Activated naive CD4-positive, alpha-beta T cell treated with anti-CD3 and anti-CD28 coated beads, Interleukin-2, amount 10 ng/mL, durations not matched to agents 7 days and 5 days (primary cell): ENCODE data around the gene GNPTAB.

Experiments used
- CTCF ChIA-PET: fragments of 350-600 bp; sonication (Branson Sonifier 250); formaldehyde crosslinking; loops from one replicate; lab custom pipeline; 2021; ENCODE audit warnings: antibody characterized with exemption; lab: Charles Lee
- DNase-seq: peaks from one replicate; pipeline ENCODE4 v3.0.0-alpha.2; 2020
- H3K27ac Mint-ChIP-seq: one replicate; pipeline ENCODE4 v1.8.0; 2021; ENCODE audit warnings: mild to moderate bottlenecking, moderate library complexity, mixed read lengths
- H3K27me3 Mint-ChIP-seq: one replicate; pipeline ENCODE4 v1.8.0; 2021; ENCODE audit warnings: mild to moderate bottlenecking, mixed read lengths
- H3K36me3 Mint-ChIP-seq: one replicate; pipeline ENCODE4 v1.8.0; 2021; ENCODE audit warnings: mixed read lengths
- H3K4me1 Mint-ChIP-seq: one replicate; pipeline ENCODE4 v1.8.0; 2021; ENCODE audit warnings: mixed read lengths
- H3K4me3 Mint-ChIP-seq: one replicate; pipeline ENCODE4 v1.8.0; 2021; ENCODE audit warnings: mild to moderate bottlenecking, moderate library complexity, mixed read lengths
- H3K9me3 Mint-ChIP-seq: one replicate; pipeline ENCODE4 v1.8.0; 2021; ENCODE audit warnings: mixed read lengths

Gene GNPTAB

GRCh38 chr12:101809208-101809607 is 21.6 kb downstream of the GNPTAB start:
- H3K27me3 Mint-ChIP-seq: no peaks in the 10 kb centered on the region
- no peak for DNase-seq
- CTCF ChIA-PET: interaction anchor here (1.4 kb wide), 1 partner anchor 15 kb away, joined by 3 read pairs; no protein-coding TSS in a partner anchor
- no peak overlapping the region for H3K27ac Mint-ChIP-seq
- H3K36me3 Mint-ChIP-seq: peaks cover 20% of the 10 kb centered on the region
- peaks cover 25% of the 10 kb centered on the region for H3K4me1 Mint-ChIP-seq
- H3K9me3 Mint-ChIP-seq: no peaks in the 10 kb centered on the region
- H3K4me3 Mint-ChIP-seq: no peak overlapping the region

- CTCF ChIA-PET: interaction anchor here (0.9 to 1.5 kb wide), 2 partner anchors 18 to 22 kb away, joined by 3 to 4 read pairs; no protein-coding TSS in a partner anchor
- Mint-ChIP-seq H3K27ac (no peak overlapping the region), H3K4me1 (peaks cover 28% of the 10 kb centered on the region), H3K36me3 (peaks cover 15% of the 10 kb centered on the region), H3K9me3 (no peaks in the 10 kb centered on the region), H3K27me3 (no peaks in the 10 kb centered on the region), H3K4me3 (no peak overlapping the region)
- DNase-seq: no peak
These were observed 24.5 kb downstream of the GNPTAB start for GRCh38 chr12:101806265-101806664.

- H3K27ac Mint-ChIP-seq: no peak overlapping the region
- no peaks in the 10 kb centered on the region for H3K9me3 Mint-ChIP-seq
- DNase-seq: no peak
- H3K4me3 Mint-ChIP-seq: no peak overlapping the region
- H3K4me1 Mint-ChIP-seq: peaks cover 33% of the 10 kb centered on the region
- CTCF ChIA-PET: no interaction called here
- H3K36me3 Mint-ChIP-seq: peaks cover 14% of the 10 kb centered on the region
- no peaks in the 10 kb centered on the region for H3K27me3 Mint-ChIP-seq
These were observed 26.4 kb downstream of the GNPTAB start for GRCh38 chr12:101804409-101804808.

GRCh38 chr12:101803978-101804377 is 26.8 kb downstream of the GNPTAB start:
- H3K9me3 Mint-ChIP-seq: no peaks in the 10 kb centered on the region
- peaks cover 14% of the 10 kb centered on the region for H3K36me3 Mint-ChIP-seq
- no peak overlapping the region for H3K4me3 Mint-ChIP-seq
- peak overlapping the region; percentile 65 for H3K27ac Mint-ChIP-seq
- CTCF ChIA-PET: interaction anchor here (1.2 kb wide), 1 partner anchor 11 kb away, joined by 4 read pairs; no protein-coding TSS in a partner anchor
- no peaks in the 10 kb centered on the region for H3K27me3 Mint-ChIP-seq
- DNase-seq: no peak
- peaks cover 35% of the 10 kb centered on the region for H3K4me1 Mint-ChIP-seq

GRCh38 chr12:101802486-101802885 is 28.3 kb downstream of the GNPTAB start:
- CTCF ChIA-PET: interaction anchor here (1.2 to 1.3 kb wide), 2 partner anchors 9 to 12 kb away, joined by 3 to 4 read pairs; no protein-coding TSS in a partner anchor
- H3K36me3 Mint-ChIP-seq: peaks cover 15% of the 10 kb centered on the region
- H3K4me3 Mint-ChIP-seq: no peak overlapping the region
- H3K27ac Mint-ChIP-seq: peak overlapping the region; percentile 52
- peaks cover 43% of the 10 kb centered on the region for H3K4me1 Mint-ChIP-seq
- H3K9me3 Mint-ChIP-seq: no peaks in the 10 kb centered on the region
- H3K27me3 Mint-ChIP-seq: no peaks in the 10 kb centered on the region
- no peak for DNase-seq

- CTCF ChIA-PET: no interaction called here
- DNase-seq: no peak
- Mint-ChIP-seq H3K36me3 (peaks cover 26% of the 10 kb centered on the region), H3K27me3 (no peaks in the 10 kb centered on the region), H3K4me3 (no peak overlapping the region), H3K9me3 (no peaks in the 10 kb centered on the region), H3K27ac (peak overlapping the region; percentile 47), H3K4me1 (peaks cover 56% of the 10 kb centered on the region)
These were observed 31.0 kb downstream of the GNPTAB start for GRCh38 chr12:101799774-101800173.

- Mint-ChIP-seq H3K27me3 (no peaks in the 10 kb centered on the region), H3K36me3 (peaks cover 42% of the 10 kb centered on the region), H3K27ac (peak overlapping the region; percentile 72), H3K9me3 (no peaks in the 10 kb centered on the region), H3K4me3 (no peak overlapping the region), H3K4me1 (peaks cover 76% of the 10 kb centered on the region)
- CTCF ChIA-PET: interaction anchor here (5.2 kb wide), 1 partner anchor 34 kb away, joined by 65 read pairs; the partner anchor contains the start of gene GNPTAB
- no peak for DNase-seq
These were observed 35.0 kb downstream of the GNPTAB start for GRCh38 chr12:101795786-101796185.

GRCh38 chr12:101795013-101795412 is 35.7 kb downstream of the GNPTAB start:
- Mint-ChIP-seq H3K27me3 (no peaks in the 10 kb centered on the region), H3K36me3 (peaks cover 45% of the 10 kb centered on the region), H3K9me3 (no peaks in the 10 kb centered on the region), H3K27ac (peak overlapping the region; percentile 83), H3K4me3 (no peak overlapping the region), H3K4me1 (peaks cover 72% of the 10 kb centered on the region)
- peak; percentile 26 for DNase-seq
- CTCF ChIA-PET: interaction anchor here (0.6 to 5.2 kb wide), 5 partner anchors 13 to 43 kb away, joined by 3 to 65 read pairs (median 3); partner anchors contain the start of gene GNPTAB

- no peaks in the 10 kb centered on the region for H3K27me3 Mint-ChIP-seq
- no peak overlapping the region for H3K4me3 Mint-ChIP-seq
- no peak for DNase-seq
- H3K27ac Mint-ChIP-seq: no peak overlapping the region
- peaks cover 68% of the 10 kb centered on the region for H3K4me1 Mint-ChIP-seq
- CTCF ChIA-PET: interaction anchor here (0.6 to 5.2 kb wide), 7 partner anchors 10 to 44 kb away, joined by 3 to 65 read pairs (median 4); partner anchors contain the start of gene GNPTAB
- peaks cover 50% of the 10 kb centered on the region for H3K36me3 Mint-ChIP-seq
- no peaks in the 10 kb centered on the region for H3K9me3 Mint-ChIP-seq
These were observed 36.2 kb downstream of the GNPTAB start for GRCh38 chr12:101794574-101794973.

GRCh38 chr12:101793401-101793800 is 37.4 kb downstream of the GNPTAB start:
- Mint-ChIP-seq H3K4me1 (peaks cover 58% of the 10 kb centered on the region), H3K27ac (peak overlapping the region; percentile 75), H3K4me3 (no peak overlapping the region), H3K27me3 (no peaks in the 10 kb centered on the region), H3K9me3 (no peaks in the 10 kb centered on the region), H3K36me3 (peaks cover 52% of the 10 kb centered on the region)
- CTCF ChIA-PET: interaction anchor here (0.9 to 5.2 kb wide), 10 partner anchors 10 to 47 kb away, joined by 3 to 65 read pairs (median 6); partner anchors contain the start of gene GNPTAB
- no peak for DNase-seq

GRCh38 chr12:101792046-101792931 is 38.5 kb downstream of the GNPTAB start:
- H3K27ac Mint-ChIP-seq: peak overlapping the region; percentile 0
- H3K27me3 Mint-ChIP-seq: no peaks in the 10 kb centered on the region
- H3K9me3 Mint-ChIP-seq: no peaks in the 10 kb centered on the region
- CTCF ChIA-PET: interaction anchor here (0.9 to 5.2 kb wide), 10 partner anchors 8 to 43 kb away, joined by 3 to 65 read pairs (median 6); partner anchors contain the start of gene GNPTAB
- H3K4me1 Mint-ChIP-seq: peaks cover 48% of the 10 kb centered on the region
- no peak for DNase-seq
- no peak overlapping the region for H3K4me3 Mint-ChIP-seq
- H3K36me3 Mint-ChIP-seq: peaks cover 45% of the 10 kb centered on the region

GRCh38 chr12:101789171-101789570 is 41.6 kb downstream of the GNPTAB start:
- no peak for DNase-seq
- Mint-ChIP-seq H3K27me3 (no peaks in the 10 kb centered on the region), H3K36me3 (peaks cover 44% of the 10 kb centered on the region), H3K4me3 (no peak overlapping the region), H3K27ac (no peak overlapping the region), H3K4me1 (peaks cover 28% of the 10 kb centered on the region), H3K9me3 (no peaks in the 10 kb centered on the region)
- CTCF ChIA-PET: interaction anchor here (1.9 kb wide), 1 partner anchor 41 kb away, joined by 8 read pairs; the partner anchor contains the start of gene GNPTAB

GRCh38 chr12:101785671-101786070 is 45.1 kb downstream of the GNPTAB start:
- Mint-ChIP-seq H3K4me1 (peaks cover 4% of the 10 kb centered on the region), H3K36me3 (peaks cover 40% of the 10 kb centered on the region), H3K27me3 (no peaks in the 10 kb centered on the region), H3K9me3 (no peaks in the 10 kb centered on the region), H3K4me3 (no peak overlapping the region), H3K27ac (no peak overlapping the region)
- no peak for DNase-seq
- CTCF ChIA-PET: interaction anchor here (2.1 to 3.4 kb wide), 2 partner anchors 12 to 45 kb away, joined by 8 to 18 read pairs; partner anchors contain the start of gene GNPTAB

GRCh38 chr12:101784376-101784775 is 46.4 kb downstream of the GNPTAB start:
- Mint-ChIP-seq H3K9me3 (no peaks in the 10 kb centered on the region), H3K4me3 (no peak overlapping the region), H3K36me3 (peaks cover 40% of the 10 kb centered on the region), H3K27me3 (no peaks in the 10 kb centered on the region), H3K27ac (no peak overlapping the region), H3K4me1 (peaks cover 4% of the 10 kb centered on the region)
- no peak for DNase-seq
- CTCF ChIA-PET: interaction anchor here (0.8 to 3.4 kb wide), 7 partner anchors 8 to 56 kb away, joined by 3 to 18 read pairs (median 4); partner anchors contain the start of gene GNPTAB
